GM18508 (cell line): ENCODE data around the gene ARPP19.
"Not testable (repeated sequence)": the region's sequence is repeated elsewhere in the genome, so short reads cannot be mapped to it uniquely, and the experiment has no call there.

ENCODE experiments used
- ATAC-seq: cut with Tn5 transposase; IDR thresholded peaks from one replicate; pipeline ENCODE4 v1.9.1; 2021; ENCODE audit warnings: moderate number of reproducible peaks; ENCODE audit not compliant: insufficient read depth, unreplicated experiment

The ARPP19 gene

DNA sequence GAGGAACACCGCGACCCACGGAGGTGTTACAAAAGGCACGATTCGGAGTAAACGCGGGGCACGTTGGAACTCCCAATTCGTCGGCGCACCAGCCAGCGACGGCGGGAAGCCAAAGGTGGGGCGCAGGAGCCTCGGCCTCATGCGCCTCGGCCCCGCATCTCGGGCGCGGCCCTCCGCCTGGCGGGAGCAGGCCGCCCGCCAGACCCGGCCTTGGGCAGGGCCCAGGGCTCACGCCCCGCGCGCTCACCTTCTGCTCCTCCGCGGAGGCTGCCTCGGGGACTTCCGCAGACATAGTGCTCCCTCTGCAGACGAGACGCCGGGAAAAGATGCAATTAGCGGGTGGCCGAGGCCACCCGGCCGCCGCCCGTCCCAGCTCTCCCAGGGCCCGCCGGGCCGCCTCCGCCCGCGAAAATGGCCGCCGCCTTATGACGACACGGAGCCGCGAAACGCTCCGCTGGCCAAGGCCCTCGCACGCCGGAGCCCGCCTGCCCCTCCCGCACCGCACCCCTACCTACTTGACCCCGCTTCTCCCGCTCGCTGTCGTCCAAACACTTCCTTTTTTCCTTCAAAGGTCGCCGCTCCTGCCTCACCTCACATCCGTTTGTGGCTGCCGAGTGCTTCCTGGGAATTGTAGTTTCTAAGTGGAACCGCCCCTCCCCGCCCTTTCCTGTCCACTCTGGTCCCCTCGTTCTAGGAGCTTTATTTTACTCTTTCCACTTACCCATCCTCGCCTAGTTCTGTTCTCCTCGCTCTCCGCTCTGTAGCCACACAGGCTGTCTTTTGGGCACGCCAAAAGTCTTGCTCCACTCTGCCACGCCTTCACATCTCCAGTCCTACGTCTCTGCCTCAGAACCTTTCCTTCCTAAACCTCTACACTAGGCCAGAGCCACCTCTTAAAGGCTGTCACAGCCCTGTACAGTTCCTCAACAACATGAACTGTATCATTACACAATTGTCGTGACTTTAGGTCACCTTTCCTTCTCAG is at the start of gene ARPP19:
ARPP19 (minus strand) TSS at position 430 of the 985 bp plus-strand sequence; CDS start at position 292, 138 bp downstream.
- ATAC-seq = peak; percentile 44

GRCh38 chr15:52617026-52617425 is 48.2 kb upstream of the ARPP19 start:
- ATAC-seq = no peak

- no peak for ATAC-seq
Measured at GRCh38 chr15:52615302-52615701, 46.5 kb upstream of the ARPP19 start.

- ATAC-seq = no peak
Measured at GRCh38 chr15:52609593-52609992, 40.8 kb upstream of the ARPP19 start.

GRCh38 chr15:52584414-52584813 is 15.6 kb upstream of the ARPP19 start:
- ATAC-seq = no peak

- ATAC-seq = no peak
Measured at GRCh38 chr15:52579852-52580251, 11.0 kb upstream of the ARPP19 start.

DNA sequence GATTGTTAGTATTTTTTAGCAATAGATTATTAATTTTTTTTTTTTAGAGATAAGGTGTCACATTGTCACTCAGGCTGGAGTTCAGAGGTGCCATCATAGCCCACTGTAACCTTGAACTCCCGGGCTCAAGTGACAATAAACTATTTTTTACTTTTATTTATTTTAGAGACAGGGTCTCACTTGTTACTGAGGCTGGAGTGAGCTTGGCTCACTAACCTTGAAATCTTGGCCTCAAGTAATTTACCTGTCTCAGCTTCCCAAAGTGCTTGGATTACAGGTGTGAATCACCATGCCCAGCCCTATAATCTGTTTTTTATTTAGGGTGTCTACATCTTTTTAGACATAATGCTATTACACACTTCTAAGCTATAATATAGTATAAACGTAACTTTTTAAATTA is 7.9 kb upstream of the ARPP19 start:
- ATAC-seq = no peak

DNA sequence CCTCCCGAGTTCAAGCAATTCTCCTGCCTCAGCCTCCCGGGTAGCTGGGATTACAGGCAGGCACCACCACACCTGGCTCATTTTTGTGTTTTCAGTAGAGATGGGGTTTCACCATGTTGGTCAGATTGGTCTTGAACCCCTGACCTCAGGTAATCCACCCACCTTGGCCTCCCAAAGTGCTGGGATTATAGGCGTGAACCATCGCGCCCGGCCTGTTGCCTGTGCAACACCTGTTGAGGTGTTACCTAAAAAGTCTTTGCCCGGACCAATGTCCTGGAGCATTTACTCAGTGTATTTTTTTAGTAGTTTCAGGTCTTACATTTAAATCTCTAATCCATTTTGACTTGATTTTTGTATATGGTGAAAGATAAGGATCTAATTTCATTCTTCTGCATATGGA is 6.7 kb upstream of the ARPP19 start:
- ATAC-seq = not testable (repeated sequence)

- no peak for ATAC-seq
Measured at GRCh38 chr15:52575072-52575471, 6.2 kb upstream of the ARPP19 start.

GRCh38 chr15:52574623-52575022 is 5.8 kb upstream of the ARPP19 start:
- ATAC-seq = not testable (repeated sequence)

GRCh38 chr15:52567871-52568600 is 794 bp downstream of the ARPP19 start:
- ATAC-seq = no peak

DNA sequence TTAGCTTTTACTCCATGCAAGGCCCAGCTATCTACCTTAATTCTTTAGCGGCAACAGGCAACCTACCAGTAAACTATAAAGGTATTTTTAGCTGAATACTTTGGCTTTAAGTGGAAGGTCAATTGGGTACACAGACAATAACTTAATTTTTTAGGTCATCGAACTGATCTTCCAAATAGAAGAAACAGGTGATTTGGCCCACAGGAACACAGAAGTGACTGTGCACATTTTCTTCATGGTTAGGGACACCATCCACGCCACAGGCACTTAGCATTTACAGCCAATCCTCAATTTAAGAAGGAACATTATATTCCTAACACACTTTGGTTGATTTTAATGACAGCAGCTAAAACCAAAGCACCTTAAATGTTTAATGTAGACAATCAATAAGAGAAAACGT is 1.9 kb downstream of the ARPP19 start:
- no peak for ATAC-seq

DNA sequence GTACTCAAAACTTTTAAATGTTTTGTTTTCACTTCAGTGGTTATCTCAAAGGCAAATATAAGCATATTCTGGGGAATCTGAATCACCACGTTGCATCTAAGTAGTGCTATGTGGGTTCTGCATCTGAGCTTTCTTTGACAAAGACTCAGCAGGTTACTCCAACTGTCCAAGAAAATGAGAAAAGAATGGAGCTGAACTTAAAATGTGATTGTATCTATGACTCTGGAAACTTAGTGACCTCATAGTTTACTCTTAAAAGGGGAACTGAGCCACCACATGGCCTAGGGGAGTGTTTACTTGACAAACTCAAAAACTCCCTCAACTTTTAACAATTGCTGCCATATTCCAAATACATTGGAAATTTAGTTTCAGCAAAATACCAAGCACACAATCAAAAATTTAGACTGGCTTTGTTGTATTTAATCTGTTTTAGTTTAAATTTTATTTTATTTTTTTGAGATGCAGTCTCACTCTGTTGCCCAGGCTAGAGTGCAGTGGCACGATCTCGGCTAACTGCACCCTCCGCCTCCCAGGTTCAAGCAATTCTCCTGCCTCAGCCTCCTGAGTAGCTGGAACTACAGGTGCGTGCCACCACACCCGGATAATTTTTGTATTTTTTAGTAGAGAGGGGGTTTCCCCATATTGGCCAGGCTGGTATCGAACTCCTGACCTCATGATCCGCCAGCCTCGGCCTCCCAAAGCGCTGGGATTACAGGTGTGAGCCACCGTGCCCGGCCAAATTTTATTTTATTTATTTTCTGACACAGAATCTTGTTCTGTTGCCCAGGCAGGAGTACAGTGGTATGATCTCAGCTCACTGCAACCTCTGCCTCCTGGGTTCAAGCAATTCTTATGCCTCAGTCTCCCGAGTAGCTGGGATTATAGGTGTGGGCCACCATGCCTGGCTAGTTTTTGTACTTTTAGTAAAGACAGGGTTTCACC is 3.1 kb downstream of the ARPP19 start:
- ATAC-seq = peak; percentile 45

- no peak for ATAC-seq
Measured at GRCh38 chr15:52563501-52564060, 5.2 kb downstream of the ARPP19 start.

- ATAC-seq = no peak
Measured at GRCh38 chr15:52559575-52559974, 9.3 kb downstream of the ARPP19 start.

DNA sequence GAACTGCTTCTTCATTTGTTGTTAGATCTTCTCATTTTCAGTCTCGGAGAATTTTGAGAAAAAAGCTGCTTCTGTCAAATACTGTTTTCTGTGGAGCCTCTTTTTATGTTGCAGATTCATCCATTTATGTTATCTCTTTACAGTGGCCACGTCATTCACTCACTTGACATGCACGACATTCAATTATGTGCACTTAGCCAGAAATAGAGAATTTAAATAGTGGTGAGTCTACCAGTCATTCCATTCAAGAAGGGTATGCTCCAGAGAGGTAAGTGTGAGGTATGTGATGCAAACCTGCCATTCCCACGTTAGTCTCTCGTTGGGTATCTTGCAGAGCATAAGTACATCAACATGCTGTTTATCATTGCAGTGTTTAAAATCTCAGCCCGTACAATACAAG is 9.8 kb downstream of the ARPP19 start:
- no peak for ATAC-seq

GRCh38 chr15:52558196-52558595 is 10.6 kb downstream of the ARPP19 start:
- peak; percentile 56 for ATAC-seq

DNA sequence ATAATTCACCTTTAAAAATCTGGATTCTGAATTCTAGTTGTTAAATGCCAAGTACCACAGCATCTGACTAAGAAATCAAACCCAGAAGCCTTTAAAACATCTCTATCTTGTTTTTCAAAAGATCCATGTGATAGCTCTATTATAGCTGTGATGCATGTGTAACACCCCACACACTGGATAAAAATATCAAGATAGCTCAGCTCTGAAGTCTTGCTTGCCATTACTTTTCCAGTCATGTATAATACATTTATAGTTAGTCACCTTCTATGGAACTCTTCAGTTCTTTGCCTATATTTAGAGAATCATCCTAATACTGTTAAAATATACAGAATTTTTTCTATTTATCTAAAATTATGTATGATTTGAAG is 11.6 kb downstream of the ARPP19 start:
- no peak for ATAC-seq

DNA sequence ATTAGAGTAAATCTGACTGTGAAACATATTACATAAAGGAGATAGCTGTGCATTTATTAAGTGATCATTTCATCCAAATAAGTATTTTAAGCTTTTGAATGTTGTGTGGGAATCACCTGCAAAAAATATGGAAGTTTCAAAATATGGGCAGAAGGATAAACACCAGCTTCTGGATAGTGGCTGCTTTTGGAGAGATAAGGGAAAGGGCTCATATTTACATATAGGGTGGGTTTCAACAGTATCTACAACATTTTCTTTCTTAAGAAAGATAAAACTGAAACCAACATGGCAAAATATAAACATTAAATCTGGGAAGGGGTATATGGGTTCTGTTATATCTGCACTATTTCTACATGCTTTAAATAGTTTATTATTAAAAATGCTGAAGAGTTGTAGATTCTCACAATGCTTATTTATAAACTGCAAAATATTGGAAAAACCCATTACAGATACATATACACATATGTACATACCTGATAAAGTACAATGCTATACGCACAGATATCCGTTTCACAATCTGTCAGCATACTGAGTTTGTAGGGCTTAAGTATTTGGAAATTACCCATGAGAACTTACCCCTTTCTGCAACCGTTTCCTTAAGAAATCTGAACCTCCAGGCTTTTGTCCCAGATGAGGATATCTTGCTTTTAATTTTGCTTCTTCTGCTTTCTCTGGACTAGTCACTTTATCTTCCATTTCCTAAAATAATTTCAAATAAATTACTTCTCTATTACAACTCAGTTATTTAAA is 12.1 kb downstream of the ARPP19 start:
- ATAC-seq = no peak
